K562 (cell line): ENCODE data around the gene FTL. TPM values are rescaled to one million over a fixed set of nuclear protein-coding genes. Genes with fewer than 3 reads are reported as not detected.

Experiments used
- BACH1 ChIP-seq: fragments of 200-800 bp; sonication (Bioruptor generic); IDR thresholded peaks from 2 replicates; pipeline ENCODE4 v1.6.1; 2016; ENCODE audit warnings: missing genetic modification characterization, missing compliant biosample characterization
- CBFA2T2 ChIP-seq: fragments of 450-650 bp; conservative IDR thresholded peaks from 2 replicates; pipeline ENCODE4 v1.6.1; 2017; ENCODE audit warnings: mild to moderate bottlenecking
- CREM ChIP-seq: IDR thresholded peaks from 2 replicates; pipeline ENCODE4 v1.6.1; 2014; ENCODE audit warnings: antibody characterized with exemption, low read depth
- DMBX1 ChIP-seq: fragments of 250-450 bp; sonication (Bioruptor Pico); IDR thresholded peaks from 2 replicates; pipeline ENCODE4 v1.8.0; 2022; ENCODE audit warnings: inconsistent platforms, mild to moderate bottlenecking, moderate library complexity, borderline replicate concordance
- DPF2 ChIP-seq: fragments of 450-650 bp; IDR thresholded peaks from 2 replicates; pipeline ENCODE4 v1.6.1; 2016
- FIP1L1 ChIP-seq: fragments of 200-400 bp; formaldehyde crosslinking; IDR thresholded peaks from 2 replicates; pipeline ENCODE4 v1.6.1; 2018; ENCODE audit warnings: mild to moderate bottlenecking, low read depth, low read length; ENCODE audit not compliant: poor library complexity, severe bottlenecking
- FOSL1 ChIP-seq: fragments of 200-800 bp; sonication (Bioruptor generic); conservative IDR thresholded peaks from 2 replicates; pipeline ENCODE4 v1.6.1; 2016; ENCODE audit warnings: missing genetic modification characterization, missing compliant biosample characterization
- GABPA ChIP-seq: fragments of 200-800 bp; sonication (Bioruptor generic); conservative IDR thresholded peaks from 2 replicates; pipeline ENCODE4 v1.6.1; 2016; ENCODE audit warnings: low read depth, missing genetic modification characterization, missing compliant biosample characterization
- KLF10 ChIP-seq: fragments of 250-450 bp; sonication (Bioruptor Pico); IDR thresholded peaks from 2 replicates; pipeline ENCODE4 v1.6.1; 2021; ENCODE audit warnings: matching md5 sums
- NUFIP1 ChIP-seq: fragments of 450-650 bp; IDR thresholded peaks from 2 replicates; pipeline ENCODE4 v1.6.1; 2018; ENCODE audit not compliant: partially characterized antibody
- PCBP2 ChIP-seq: fragments of 200-400 bp; formaldehyde crosslinking; IDR thresholded peaks from 2 replicates; pipeline ENCODE4 v1.6.1; 2018; ENCODE audit warnings: low read length, low read depth, mild to moderate bottlenecking, moderate library complexity; ENCODE audit not compliant: poor library complexity, severe bottlenecking
- SRSF9 ChIP-seq: fragments of 200-400 bp; formaldehyde crosslinking; IDR thresholded peaks from 2 replicates; pipeline ENCODE4 v1.6.1; 2017; ENCODE audit warnings: low read depth, low read length, borderline replicate concordance
- TAF1 ChIP-seq: IDR thresholded peaks from 2 replicates; pipeline ENCODE4 v1.6.1; 2011; ENCODE audit warnings: mild to moderate bottlenecking, low read length, moderate library complexity; ENCODE audit not compliant: insufficient read depth, control insufficient read depth, severe bottlenecking; ENCODE audit errors: extremely low read depth
- TOE1 ChIP-seq, 2 experiments: fragments of 450-650 bp in 1 of 2; sonication (generic) in 1 of 2; formaldehyde crosslinking in 1 of 2; IDR thresholded peaks; 2 replicates each; pipeline versions ENCODE4 v1.7.1 to v1.8.0; 2016 to 2022; ENCODE audit warnings: borderline replicate concordance in 2 of 2, mild to moderate bottlenecking in 2 of 2, antibody characterized with exemption in 1 of 2, inconsistent platforms in 1 of 2, low read depth in 1 of 2, missing genetic modification reagents in 1 of 2, moderate library complexity in 1 of 2
- ZKSCAN3 ChIP-seq: fragments of 250-450 bp; sonication (Bioruptor Pico); IDR thresholded peaks from 2 replicates; pipeline ENCODE4 v1.4.0; 2020
- ZNF232 ChIP-seq: sonication (generic); formaldehyde crosslinking; IDR thresholded peaks from 2 replicates; pipeline ENCODE4 v1.8.0; 2022; ENCODE audit warnings: mild to moderate bottlenecking, missing genetic modification reagents
- ZNF384 ChIP-seq: IDR thresholded peaks from 2 replicates; pipeline ENCODE4 v1.6.1; 2012; ENCODE audit warnings: low read depth, low read length, improper control_type of control experiment
- ZNF41 ChIP-seq: fragments of 250-450 bp; sonication (Bioruptor Pico); conservative IDR thresholded peaks from 2 replicates; pipeline ENCODE4 v1.4.0; 2020; ENCODE audit warnings: mild to moderate bottlenecking
- ZNF445 ChIP-seq: fragments of 250-450 bp; sonication (Bioruptor Pico); IDR thresholded peaks from 2 replicates; pipeline ENCODE4 v1.4.0; 2020; ENCODE audit warnings: low read depth, mild to moderate bottlenecking, moderate library complexity
- polyA plus RNA-seq, 8 experiments: library from polyadenylated mRNA; depleted of rRNA in 4 of 8; stranded (reverse) in 5 of 8; unstranded in 3 of 8; fragments of >200 nt; fragmentation: Nextera tagmentation in 2 of 8; fragmentation: Illumina TruSeq in 1 of 8; extraction: Ambion mirVana in 2 of 8; extraction: Trizol in 1 of 8; gene quantifications; 2 replicates each; pipeline versions ENCODE4 v1.2.1 to v1.2.3, GENCODE V29; 2011 to 2014; ENCODE audit warnings: inconsistent platforms in 1 of 8, missing spikeins in 1 of 8
- total RNA-seq, 7 experiments: library from RNA; depleted of rRNA in 6 of 7; stranded (reverse); fragments of >200 nt in 6 of 7; fragmentation: Illumina TruSeq in 2 of 7; extraction: Trizol in 2 of 7; gene quantifications; 2 replicates each; pipeline versions ENCODE4 v1.2.1 to v1.2.3, GENCODE V29; 2011 to 2021; ENCODE audit warnings: low replicate concordance in 1 of 7
- TF ChIP-seq, protein P1 (sequence below): fragments of 450-650 bp; formaldehyde crosslinking; IDR thresholded peaks from 2 replicates; pipeline ENCODE4 v1.4.0; 2020; ENCODE audit warnings: mild to moderate bottlenecking, mixed read lengths
- TF ChIP-seq, protein P2 (sequence below): fragments of 450-650 bp; IDR thresholded peaks from 2 replicates; pipeline ENCODE4 v1.6.1; 2016; ENCODE audit warnings: missing biosample characterization, missing genetic modification characterization
- TF ChIP-seq, protein P3 (sequence below): sonication (generic); formaldehyde crosslinking; IDR thresholded peaks from 2 replicates; pipeline ENCODE4 v1.8.1; 2023; ENCODE audit warnings: mild to moderate bottlenecking, missing genetic modification reagents
- TF ChIP-seq, protein P4 (sequence below): fragments of 250-450 bp; sonication (Bioruptor Pico); IDR thresholded peaks from 2 replicates; pipeline ENCODE4 v1.5.0; 2021

FTL gene
- total and polyA plus RNA-seq, 9 of the 15 experiments (the other 6 are each of a cell fraction or from before 2014, with no cell fraction given), result 1,231 to 27,415 (median 3,965) TPM

DNA sequence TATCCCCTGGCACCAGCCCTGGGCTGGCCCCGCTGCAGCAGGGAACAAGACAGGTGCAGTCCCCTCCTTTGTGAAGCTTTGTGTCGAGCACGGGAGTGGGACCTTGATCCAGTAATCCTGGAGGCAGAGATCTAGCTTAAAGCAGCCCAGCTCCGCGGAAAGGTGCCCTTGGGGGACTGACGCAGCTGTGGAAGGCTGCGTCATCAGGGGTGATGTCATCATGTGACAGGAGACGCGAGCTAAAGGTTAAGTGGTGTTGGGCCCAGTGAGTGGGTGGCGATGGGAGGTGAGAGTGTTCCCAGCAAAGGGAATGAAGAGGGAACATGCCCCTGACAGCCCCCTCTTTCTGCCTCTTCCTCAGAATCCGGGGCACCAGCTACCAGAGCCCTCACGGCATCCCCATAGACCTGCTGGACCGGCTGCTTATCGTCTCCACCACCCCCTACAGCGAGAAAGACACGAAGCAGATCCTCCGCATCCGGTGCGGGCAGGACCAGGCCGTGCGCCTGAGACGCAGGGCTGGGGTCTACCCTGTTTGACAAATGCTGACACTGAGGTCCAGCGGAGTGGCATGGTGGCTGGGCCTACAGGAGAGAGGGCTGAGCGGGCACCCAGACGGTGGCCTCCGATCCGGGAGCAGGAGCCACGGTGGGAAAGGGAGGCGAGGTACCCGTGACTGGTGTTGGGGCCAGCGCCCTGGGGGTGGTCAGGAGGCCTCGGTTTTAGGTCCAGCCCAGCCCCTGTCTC lies 49.2 kb downstream of the FTL start (continued):
- TF ChIP-seq ZNF384 (no peak), BACH1 (tag) (no peak), FOSL1 (tag) (peak; percentile 60), KLF10 (CRISPR knock-in tag) (no peak), DPF2 (peak; percentile 33; the same call in 1 of the 2 replicates), ZKSCAN3 (CRISPR knock-in tag) (no peak), TOE1 (IDR thresholded peaks at IDR 0.05; ENCODE audit: borderline replicate concordance) (peak; percentile 41; the same call in 1 of the 2 replicates), TOE1 (CRISPR knock-in tag; IDR thresholded peaks at IDR 0.05; ENCODE audit: borderline replicate concordance, low read depth) (no peak), FIP1L1 (no peak), TAF1 (no peak), SRSF9 (no peak), CBFA2T2 (no peak), CREM (peak; percentile 90), DMBX1 (CRISPR knock-in tag) (no peak), NUFIP1 (no peak), GABPA (tag) (no peak), ZNF445 (CRISPR knock-in tag) (no peak), ZNF232 (CRISPR knock-in tag) (no peak), ZNF41 (CRISPR knock-in tag) (no peak), PCBP2 (no peak)
- TF ChIP-seq, protein P1, sequence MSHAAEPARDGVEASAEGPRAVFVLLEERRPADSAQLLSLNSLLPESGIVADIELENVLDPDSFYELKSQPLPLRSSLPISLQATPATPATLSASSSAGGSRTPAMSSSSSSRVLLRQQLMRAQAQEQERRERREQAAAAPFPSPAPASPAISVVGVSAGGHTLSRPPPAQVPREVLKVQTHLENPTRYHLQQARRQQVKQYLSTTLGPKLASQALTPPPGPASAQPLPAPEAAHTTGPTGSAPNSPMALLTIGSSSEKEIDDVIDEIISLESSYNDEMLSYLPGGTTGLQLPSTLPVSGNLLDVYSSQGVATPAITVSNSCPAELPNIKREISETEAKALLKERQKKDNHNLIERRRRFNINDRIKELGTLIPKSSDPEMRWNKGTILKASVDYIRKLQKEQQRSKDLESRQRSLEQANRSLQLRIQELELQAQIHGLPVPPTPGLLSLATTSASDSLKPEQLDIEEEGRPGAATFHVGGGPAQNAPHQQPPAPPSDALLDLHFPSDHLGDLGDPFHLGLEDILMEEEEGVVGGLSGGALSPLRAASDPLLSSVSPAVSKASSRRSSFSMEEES (CRISPR knock-in tag), result peak; percentile 15; the same call in 1 of the 2 replicates
- TF ChIP-seq, protein P2, sequence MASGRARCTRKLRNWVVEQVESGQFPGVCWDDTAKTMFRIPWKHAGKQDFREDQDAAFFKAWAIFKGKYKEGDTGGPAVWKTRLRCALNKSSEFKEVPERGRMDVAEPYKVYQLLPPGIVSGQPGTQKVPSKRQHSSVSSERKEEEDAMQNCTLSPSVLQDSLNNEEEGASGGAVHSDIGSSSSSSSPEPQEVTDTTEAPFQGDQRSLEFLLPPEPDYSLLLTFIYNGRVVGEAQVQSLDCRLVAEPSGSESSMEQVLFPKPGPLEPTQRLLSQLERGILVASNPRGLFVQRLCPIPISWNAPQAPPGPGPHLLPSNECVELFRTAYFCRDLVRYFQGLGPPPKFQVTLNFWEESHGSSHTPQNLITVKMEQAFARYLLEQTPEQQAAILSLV, result no peak
- TF ChIP-seq, protein P3, sequence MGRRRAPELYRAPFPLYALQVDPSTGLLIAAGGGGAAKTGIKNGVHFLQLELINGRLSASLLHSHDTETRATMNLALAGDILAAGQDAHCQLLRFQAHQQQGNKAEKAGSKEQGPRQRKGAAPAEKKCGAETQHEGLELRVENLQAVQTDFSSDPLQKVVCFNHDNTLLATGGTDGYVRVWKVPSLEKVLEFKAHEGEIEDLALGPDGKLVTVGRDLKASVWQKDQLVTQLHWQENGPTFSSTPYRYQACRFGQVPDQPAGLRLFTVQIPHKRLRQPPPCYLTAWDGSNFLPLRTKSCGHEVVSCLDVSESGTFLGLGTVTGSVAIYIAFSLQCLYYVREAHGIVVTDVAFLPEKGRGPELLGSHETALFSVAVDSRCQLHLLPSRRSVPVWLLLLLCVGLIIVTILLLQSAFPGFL (CRISPR knock-in tag), result no peak
- TF ChIP-seq, protein P4, sequence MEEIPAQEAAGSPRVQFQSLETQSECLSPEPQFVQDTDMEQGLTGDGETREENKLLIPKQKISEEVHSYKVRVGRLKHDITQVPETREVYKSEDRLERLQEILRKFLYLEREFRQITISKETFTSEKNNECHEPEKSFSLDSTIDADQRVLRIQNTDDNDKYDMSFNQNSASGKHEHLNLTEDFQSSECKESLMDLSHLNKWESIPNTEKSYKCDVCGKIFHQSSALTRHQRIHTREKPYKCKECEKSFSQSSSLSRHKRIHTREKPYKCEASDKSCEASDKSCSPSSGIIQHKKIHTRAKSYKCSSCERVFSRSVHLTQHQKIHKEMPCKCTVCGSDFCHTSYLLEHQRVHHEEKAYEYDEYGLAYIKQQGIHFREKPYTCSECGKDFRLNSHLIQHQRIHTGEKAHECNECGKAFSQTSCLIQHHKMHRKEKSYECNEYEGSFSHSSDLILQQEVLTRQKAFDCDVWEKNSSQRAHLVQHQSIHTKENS, result no peak
